GM23338 (cell line): ENCODE data around the gene MPV17L.
"Not testable (repeated sequence)": the region's sequence is repeated elsewhere in the genome, so short reads cannot be mapped to it uniquely, and the experiment has no call there.

Source experiments
- CTCF ChIP-seq, 2 experiments: fragments of 200-600 bp in 1 of 2; sonication (generic) in 1 of 2; conservative IDR thresholded peaks; 2 replicates each; pipeline versions ENCODE4 v1.5.1 to v1.6.1; 2016 to 2017; ENCODE audit warnings: antibody characterized with exemption in 2 of 2, low read depth in 2 of 2, mild to moderate bottlenecking in 2 of 2, moderate library complexity in 1 of 2
- EZH2 ChIP-seq: fragments of 200-600 bp; sonication (generic); IDR thresholded peaks from one replicate; pipeline ENCODE4 v1.8.0; 2017; ENCODE audit warnings: antibody characterized with exemption, mild to moderate bottlenecking, low read depth; ENCODE audit not compliant: unreplicated experiment
- ZNF114 ChIP-seq: fragments of 250-450 bp; sonication (Bioruptor Pico); IDR thresholded peaks from 2 replicates; pipeline ENCODE4 v1.5.0; 2020; ENCODE audit warnings: mild to moderate bottlenecking, moderate library complexity
- TF ChIP-seq, protein P1 (sequence below): IDR thresholded peaks from one replicate; pipeline ENCODE4 v1.6.1; 2018; ENCODE audit warnings: antibody characterized with exemption; ENCODE audit not compliant: unreplicated experiment

DNA sequence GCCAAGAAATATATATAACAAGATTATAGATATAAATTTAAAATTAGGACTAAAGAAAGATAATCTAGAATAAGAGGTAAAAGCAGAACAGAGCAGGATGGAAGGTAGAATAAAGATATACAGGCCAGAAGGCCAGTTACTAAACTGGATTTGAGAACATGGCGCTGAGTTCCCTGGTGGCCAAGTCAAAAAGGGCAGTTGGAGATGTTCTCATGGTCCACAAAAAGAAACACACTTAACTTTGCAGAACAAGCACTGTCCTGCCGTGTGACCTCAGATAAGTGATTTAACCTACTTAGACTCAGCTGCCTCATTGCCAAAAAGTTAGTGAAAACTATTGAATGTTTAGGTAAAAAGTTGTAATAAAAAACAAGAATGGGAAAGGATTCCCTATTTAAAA lies 40.7 kb upstream of the MPV17L start:
- not testable (repeated sequence) for TF ChIP-seq EZH2; CTCF (conservative IDR thresholded peaks at IDR 0.05; ENCODE audit: low read depth in 2 of 2); ZNF114
- TF ChIP-seq, protein P1, sequence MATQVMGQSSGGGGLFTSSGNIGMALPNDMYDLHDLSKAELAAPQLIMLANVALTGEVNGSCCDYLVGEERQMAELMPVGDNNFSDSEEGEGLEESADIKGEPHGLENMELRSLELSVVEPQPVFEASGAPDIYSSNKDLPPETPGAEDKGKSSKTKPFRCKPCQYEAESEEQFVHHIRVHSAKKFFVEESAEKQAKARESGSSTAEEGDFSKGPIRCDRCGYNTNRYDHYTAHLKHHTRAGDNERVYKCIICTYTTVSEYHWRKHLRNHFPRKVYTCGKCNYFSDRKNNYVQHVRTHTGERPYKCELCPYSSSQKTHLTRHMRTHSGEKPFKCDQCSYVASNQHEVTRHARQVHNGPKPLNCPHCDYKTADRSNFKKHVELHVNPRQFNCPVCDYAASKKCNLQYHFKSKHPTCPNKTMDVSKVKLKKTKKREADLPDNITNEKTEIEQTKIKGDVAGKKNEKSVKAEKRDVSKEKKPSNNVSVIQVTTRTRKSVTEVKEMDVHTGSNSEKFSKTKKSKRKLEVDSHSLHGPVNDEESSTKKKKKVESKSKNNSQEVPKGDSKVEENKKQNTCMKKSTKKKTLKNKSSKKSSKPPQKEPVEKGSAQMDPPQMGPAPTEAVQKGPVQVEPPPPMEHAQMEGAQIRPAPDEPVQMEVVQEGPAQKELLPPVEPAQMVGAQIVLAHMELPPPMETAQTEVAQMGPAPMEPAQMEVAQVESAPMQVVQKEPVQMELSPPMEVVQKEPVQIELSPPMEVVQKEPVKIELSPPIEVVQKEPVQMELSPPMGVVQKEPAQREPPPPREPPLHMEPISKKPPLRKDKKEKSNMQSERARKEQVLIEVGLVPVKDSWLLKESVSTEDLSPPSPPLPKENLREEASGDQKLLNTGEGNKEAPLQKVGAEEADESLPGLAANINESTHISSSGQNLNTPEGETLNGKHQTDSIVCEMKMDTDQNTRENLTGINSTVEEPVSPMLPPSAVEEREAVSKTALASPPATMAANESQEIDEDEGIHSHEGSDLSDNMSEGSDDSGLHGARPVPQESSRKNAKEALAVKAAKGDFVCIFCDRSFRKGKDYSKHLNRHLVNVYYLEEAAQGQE = not testable (repeated sequence)
